HG02884 (cell line): ENCODE measurements around the gene TENT4B.

ENCODE experiments used
- ATAC-seq: cut with Tn5 transposase; IDR thresholded peaks from one replicate; pipeline ENCODE4 v1.9.1; 2021; ENCODE audit warnings: mild to moderate bottlenecking, moderate library complexity; ENCODE audit not compliant: unreplicated experiment

TENT4B gene

DNA sequence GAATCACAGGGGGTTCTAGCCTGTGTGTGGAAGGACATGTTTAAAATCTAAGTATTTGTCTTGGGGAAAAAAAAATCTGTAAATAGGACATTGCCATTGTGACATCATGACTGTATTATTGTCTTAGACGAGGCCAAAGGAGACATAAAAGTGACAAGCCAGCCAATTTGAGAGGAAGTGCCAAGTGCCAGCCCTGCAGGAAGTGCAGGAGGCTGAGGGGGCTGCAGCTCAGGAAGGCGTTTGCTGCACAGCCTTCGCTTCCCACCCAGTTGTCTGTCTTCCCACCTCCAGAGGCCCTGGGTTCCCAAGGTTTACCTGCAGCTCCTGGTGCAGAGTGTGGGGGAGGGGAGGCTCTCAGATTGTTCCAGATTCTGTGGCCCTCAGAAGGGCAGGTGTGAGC lies 114.5 kb downstream of the TENT4B start:
- no peak for ATAC-seq

DNA sequence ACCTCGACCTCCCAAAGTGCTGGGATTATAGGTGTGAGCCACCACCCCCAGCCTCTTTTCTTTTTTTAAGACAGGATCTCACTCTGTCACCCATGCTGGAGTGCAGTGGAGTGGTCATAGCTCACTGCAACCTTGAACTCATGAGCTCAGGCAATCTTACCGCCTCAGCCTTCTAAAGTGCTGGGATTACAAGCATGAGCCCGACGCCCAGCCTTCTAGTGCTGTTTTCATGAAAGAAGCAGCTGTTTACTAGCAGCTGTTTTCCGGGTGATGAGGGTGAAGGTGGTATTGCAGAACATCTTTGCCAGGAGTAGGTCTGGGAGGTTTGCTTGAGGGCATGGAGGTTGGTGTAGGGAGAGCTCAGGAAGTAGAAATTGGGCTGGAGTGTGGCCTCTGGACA lies 115.2 kb downstream of the TENT4B start:
- ATAC-seq = no peak

GRCh38 chr16:50269061-50269705 lies 116.1 kb downstream of the TENT4B start:
- no peak for ATAC-seq

DNA sequence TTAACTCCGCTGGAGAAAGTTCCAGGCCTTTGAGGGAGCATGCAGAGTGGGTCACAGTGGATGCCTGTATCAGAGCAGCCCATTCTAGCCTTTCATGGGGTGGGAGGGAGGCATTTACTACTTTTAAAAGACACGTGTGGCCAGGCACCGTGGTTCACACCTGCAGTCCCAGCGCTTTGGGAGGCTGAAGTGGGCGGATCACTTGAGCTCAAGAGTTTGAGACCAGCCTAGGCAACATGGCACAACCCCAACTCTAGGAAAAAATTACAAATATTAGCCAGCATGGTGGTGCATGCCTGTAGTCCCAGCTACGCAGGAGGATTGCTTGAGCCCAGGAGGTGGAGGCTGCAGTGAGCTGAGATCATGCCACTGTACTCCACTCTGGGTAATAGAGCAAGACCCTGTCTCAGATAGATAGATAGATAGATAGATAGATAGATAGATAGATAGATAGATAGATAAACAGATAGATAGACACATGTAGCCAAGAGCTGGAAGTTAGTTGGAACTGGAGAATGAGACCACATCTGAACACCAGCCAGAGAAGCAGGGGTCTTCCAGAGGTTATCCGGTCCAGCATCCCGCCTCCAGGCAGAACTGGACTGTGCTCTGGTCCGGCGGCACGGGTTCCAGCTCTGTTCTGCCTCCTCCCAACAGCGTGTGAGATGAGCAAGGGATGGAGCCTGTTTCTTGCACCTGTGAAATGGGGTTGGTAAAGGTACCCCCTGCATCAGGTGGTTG lies 116.8 kb downstream of the TENT4B start:
- no peak for ATAC-seq

DNA sequence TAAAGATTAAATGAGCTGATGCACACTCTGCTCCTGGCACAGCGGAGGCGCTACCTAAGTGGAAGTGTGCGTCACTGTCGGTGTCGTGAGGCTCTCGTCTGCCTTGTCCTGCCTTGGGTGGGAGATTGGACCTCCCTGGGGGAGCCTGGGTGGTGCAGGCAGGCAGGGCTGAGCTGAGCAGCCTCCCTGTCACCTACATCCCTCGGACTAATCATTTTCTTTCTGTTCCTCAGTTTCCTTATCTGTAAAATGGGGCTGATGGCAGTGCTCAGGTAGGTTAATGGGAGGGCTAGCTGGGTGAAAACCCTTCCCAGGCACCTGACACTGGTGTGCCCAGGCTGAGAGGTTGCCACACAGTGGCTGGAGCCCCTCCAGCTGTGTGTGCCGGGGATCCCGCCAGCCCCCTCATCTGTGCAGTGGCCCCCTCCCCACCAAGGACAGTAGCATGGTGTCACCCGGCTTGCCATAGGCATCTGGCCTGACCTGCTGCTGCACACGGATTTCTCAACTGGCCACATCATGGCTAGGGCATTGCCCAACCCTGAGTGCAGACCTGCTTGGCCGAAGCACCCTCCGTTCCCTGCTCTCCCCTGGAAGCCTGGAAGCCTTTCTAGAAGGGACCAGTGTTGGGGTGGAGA lies 117.5 kb downstream of the TENT4B start:
- ATAC-seq = no peak

- no peak for ATAC-seq
Observed at GRCh38 chr16:50271148-50272041, 118.3 kb downstream of the TENT4B start.

DNA sequence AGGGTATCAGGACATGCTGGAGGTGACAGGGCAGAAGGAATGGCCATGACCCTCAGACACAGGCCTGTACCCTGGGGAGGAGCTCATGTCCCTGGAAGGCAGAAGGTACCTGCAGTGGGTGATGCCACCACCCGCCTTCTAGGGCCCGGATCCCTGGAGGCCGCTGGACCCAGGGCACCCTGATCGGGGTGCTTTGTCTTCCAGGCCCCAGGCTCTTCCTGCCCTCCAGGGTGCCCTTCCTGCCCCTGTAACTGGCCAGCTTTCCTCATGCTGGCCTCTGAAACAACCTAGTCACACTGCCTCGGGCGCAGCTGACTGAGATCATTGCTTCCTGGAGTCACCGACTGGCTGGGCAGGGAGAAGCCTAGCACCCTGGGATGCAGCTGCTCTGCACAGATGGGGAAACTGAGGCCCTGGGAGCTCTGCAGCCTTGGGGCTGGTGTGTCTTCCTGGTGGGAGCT lies 119.0 kb downstream of the TENT4B start:
- no peak for ATAC-seq

DNA sequence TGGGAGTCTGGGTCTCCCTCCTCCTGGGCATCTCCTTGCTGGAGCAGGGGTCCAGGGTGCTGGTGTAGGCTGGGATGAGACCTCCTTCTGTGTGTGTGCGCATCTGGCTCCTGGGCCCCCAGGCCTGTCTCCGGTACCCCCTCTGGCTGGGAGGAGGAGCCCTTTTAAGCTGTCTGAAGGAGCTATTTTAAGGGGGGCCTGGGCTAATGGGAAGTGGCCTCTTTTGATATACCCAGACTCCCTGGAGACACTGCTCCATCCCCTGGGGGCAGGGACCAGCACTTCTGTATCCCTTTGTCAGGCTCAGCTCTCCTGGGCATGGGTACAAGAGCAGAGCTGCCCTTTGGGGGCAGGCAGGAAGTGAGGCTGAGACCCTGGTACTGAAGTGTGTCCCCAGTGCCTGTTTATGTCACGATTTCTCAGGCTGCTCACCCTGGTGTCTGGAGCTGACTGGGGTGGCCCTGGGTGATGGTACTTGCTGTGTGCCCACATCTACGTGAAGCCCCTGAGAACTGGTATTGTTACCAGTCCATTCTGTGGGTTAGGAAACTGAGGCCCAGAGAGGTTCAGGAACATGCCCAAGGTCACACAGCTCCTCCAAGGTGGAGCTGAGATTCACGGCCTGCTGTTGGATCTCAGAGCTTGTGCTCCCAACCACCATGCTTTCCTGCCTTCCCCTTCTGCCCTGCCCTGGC lies 119.7 kb downstream of the TENT4B start:
- no peak for ATAC-seq

- ATAC-seq = no peak
Observed at GRCh38 chr16:50273382-50273690, 120.2 kb downstream of the TENT4B start.

GRCh38 chr16:50273888-50274325 lies 120.8 kb downstream of the TENT4B start:
- ATAC-seq = peak; percentile 63

DNA sequence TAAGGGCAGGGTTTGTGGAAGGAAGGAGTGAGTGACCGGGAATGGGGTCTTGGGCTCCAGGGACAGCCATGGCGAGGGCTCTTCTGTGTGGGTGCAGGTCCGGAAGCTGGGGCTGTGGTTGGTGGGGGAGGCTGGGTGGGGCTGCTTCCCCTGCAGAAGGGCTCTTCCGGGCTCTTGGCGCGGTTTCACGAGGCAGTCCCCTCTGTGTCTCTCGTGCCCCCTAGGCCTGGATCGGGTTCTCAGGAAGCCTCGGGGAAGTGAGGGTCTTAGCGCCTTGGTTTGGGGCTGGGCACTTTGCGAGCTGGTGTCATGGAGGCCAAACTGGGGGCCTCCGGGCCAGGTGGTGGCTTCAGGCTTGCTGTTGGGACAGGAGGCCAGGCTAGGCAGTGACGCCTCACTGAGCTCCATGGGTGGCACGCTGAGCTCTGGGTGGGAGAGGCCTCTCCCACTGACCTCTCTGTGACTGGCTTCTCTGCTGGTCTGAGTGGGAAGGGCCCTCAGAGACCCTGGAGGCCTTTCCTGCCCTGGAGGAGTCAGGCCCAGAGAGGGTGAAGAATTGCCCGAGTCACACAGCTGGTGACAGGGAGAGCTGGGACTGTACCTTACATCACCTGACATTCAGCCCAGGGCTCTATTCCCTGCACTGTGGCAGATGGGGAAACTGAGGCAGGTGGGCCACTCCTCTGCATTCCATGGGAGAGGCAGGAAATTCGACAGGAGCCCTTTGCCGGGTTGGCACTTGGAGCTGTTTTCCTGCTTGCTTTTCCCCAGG lies 121.4 kb downstream of the TENT4B start:
- peak; percentile 42 for ATAC-seq

GRCh38 chr16:50275098-50275415 lies 122.0 kb downstream of the TENT4B start:
- no peak for ATAC-seq

- ATAC-seq = no peak
Observed at GRCh38 chr16:50275428-50276325, 122.6 kb downstream of the TENT4B start.

DNA sequence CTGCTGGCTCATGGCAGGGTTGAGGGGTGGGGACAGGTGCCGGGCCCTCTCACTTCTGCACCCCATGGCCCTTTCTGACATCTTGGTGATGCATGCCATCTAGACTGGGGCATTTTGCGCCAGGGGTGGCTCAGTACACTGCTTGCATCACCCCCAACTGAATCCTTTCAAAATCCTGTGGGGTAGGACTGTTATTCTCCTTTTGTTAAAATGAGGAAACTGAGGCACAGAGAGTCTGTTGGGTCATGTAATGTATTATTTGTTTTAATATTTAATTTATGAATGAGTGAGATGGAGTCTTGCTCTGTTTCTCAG lies 123.2 kb downstream of the TENT4B start:
- ATAC-seq = no peak

DNA sequence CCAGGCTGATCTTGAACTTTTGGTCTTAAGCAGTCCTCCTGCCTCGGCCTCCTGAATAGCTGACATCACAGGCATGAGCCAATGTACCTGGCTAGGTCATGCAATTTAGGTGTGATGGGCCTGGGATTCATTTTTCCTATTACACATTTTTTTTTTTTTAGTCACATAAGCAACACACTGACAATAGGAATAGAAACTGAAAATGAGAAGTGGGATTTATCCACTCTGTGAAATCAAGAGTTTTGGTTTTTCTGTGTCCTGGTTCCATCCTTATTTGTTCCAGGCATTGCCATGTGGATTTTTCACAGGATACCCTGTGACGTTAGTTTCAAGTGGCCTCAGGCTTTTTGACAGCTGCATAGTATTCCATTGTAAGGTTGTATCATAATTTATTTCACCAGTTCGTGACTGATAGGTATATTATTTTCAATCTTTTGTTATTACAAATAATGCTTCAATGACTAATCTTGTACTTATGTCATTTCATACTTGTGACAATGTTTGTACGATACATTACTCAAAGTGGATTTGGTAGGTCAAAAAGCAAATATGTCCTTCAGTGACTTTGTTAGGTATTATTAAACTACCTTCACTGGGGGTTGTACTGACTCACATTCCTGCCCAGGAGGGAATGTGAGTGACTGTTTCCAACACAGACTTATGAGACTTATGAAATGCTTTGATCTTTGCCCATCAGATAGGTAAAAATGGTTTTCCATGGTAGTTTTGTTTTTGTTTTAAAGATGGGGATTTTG lies 123.9 kb downstream of the TENT4B start:
- no peak for ATAC-seq

GRCh38 chr16:50278251-50278650 lies 125.1 kb downstream of the TENT4B start:
- no peak for ATAC-seq

- ATAC-seq = no peak
Observed at GRCh38 chr16:50279504-50279865, 126.4 kb downstream of the TENT4B start.

DNA sequence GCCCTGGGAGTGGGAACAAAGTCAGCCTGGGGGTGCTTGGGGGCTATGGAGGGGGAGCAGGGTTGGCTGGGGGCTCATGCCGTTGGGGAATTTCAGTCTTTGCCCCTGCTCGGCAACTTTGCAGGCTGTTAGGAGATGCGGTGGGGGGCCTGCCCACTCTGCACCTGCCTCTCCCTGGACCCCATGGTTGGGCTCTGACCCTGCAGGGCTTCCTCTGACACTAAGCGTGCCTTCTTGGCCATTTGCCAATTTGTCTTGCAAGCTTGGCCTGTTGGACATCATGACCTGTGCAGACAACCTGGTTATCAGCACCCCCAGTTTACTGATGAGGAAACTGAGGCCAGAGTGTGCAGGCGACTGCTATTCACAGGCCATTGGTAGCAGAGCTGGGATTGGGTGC lies 127.8 kb downstream of the TENT4B start:
- ATAC-seq = no peak
